Islet precursor cell (in vitro differentiated cells): ENCODE results near the gene CFAP65.

Source experiments
- DNase-seq: peaks from one replicate; pipeline ENCODE4 v3.0.0-alpha.2; 2018

CFAP65 gene

DNA sequence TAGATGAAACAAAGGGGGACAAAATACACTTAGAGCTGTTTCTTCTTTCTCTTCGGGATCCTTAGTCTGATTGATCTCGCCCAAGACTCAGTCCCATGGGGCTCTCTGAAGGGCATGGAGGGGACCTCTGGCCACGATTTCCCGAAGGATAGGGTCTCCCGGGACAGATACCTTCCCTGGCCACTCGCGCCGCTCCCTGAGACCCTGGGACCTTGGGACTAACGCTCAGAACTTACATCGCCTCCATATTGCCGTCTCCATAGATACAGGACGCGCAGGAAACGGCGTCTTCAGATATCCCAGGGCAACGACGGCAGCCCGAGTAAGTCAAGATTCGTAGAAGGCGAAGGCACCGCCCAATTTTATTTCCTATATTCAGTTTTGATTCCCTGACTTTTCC, at the start of gene CFAP65:
TSS of gene CFAP65 (minus strand) at position 265 of the 400 bp plus-strand sequence. CDS start 2,468 bp downstream, outside the sequence.
- DNase-seq = peak; percentile 70

- DNase-seq = no peak
Observed at GRCh38 chr2:219090436-219091299, 49.4 kb upstream of the CFAP65 start.

DNA sequence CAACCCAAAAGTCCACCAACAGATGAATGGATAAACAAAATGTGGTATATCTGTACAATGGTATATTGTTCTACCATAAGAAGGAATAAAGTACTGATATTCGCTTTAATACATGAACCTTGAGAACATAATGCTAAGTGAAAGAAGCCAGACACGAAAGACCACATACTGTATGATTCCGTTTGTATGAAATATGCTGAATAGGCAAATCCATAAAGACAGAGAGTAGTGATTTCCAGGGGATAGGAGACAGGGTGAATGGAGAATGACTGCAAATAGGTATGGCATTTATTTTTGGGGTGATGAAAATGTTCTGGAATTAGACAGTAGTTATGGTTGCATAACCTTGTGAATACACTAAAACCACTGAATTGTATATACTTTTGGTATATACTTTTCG, 48.0 kb upstream of the CFAP65 start:
- DNase-seq = no peak

DNA sequence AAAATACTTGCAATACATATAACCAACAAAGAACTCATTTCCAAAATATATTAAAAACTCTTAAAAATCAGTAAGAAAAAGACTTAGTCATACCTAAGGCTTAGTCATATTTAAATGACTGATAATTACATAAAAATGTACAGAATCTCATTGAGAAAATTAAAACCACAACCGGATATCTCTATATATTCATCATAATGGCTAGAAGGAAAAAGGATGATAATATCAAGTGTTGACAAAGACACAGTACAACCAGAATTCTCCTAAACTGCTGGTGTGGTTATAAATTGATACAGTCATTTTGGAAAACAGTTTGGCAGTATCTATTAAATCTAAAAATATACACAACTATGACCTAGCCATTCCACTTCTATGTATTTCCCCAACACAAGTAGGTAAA, 46.5 kb upstream of the CFAP65 start:
- DNase-seq = no peak

GRCh38 chr2:219087361-219087760, 46.0 kb upstream of the CFAP65 start:
- no peak for DNase-seq

DNA sequence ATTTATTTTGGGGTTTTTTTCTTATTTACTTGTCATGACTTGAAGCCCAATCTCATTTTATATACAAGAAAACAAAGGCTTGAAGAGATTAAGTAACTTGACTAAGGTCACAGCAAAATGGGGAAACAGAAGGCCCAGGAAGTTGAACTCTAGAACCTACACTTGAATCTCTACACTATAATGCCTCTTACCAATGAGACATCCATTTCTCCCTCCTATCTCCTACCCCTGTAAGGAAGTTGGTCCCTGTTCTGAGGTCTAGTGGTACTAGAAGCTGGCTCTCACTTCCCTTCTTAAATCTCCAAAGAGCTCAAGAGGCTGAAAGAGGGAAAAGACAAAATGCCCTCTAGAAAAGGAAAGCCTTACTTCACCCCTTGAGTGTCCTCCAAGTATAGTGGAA, 44.9 kb upstream of the CFAP65 start:
- DNase-seq = no peak

DNA sequence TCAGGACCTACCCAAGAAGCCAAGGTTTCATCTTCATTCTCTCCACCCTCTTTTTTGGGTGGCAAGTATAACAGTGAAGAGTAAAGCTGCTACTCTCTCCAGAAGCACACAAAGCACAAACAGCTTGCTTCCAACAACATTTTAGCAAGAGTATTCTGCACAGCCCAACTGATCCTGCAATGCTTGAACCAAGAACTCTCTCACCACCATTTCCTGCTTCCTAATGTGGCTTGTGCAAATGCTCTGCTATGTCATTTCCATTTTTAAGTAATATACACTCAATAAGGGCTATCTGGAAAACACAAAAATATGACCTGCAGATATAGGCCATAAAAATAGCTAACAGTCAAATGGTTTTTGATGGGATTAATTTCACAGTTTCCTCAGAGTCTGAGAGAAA, 43.5 kb upstream of the CFAP65 start:
- no peak for DNase-seq

DNA sequence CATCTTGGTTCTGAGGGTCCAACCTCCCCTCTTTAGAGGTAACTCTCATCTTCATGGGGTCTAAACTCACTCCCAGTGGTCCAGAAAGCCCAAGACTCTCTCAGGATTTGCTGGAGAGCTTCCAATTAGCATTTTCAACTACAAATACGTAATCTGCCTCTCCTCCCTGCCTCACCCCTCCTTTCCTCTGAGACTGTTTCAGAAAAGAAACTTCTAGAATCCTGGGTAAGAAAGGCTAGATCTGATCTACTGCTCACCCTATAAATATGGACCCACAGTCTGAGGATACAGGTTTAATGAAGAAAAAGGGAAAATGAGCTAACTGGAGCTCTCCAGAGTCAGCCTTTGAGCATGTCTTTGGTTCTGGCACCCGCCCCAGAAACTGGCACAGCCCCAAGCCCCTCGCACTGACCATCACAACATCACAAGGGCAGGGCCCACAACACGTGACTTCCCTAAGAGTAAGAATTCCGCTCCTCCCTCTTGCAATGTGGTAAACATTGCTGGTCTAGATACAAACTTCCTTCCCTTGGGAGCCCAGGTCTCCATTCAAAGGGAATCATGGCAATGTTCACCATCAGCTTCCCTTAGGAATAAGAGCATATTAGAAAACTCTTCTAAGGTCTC, 41.1 kb upstream of the CFAP65 start:
- no peak for DNase-seq

DNA sequence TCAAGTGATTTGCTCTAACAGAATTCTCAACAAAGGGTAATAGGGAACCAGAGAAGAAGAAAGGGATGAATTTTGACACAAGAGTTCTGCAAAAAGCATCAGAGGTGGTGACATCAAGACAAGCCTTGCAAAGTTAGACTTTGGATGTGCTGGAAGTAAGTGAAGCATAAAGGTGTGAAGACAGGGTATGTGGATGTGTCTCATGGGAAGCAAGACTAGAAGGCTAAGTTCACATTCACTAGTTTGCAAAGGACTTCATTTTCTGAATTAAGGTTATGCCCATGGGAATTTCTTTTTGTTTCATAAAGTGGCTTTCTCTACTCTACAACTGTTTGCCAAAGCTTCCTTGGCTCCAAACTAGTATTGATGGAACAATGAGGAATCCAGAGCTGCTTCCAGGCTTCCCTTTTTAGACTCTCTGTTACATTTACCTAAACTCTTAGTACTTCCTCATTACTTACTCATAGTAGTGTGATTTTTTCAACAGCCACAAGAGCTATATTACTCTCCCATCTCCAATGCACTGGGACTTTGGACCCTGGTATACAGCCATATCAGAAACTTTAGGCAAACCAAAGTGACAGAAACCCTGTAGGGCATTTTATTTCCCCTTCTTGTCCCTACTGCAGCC, 40.5 kb upstream of the CFAP65 start:
- DNase-seq = no peak

GRCh38 chr2:219081096-219081495, 39.8 kb upstream of the CFAP65 start:
- DNase-seq = no peak

DNA sequence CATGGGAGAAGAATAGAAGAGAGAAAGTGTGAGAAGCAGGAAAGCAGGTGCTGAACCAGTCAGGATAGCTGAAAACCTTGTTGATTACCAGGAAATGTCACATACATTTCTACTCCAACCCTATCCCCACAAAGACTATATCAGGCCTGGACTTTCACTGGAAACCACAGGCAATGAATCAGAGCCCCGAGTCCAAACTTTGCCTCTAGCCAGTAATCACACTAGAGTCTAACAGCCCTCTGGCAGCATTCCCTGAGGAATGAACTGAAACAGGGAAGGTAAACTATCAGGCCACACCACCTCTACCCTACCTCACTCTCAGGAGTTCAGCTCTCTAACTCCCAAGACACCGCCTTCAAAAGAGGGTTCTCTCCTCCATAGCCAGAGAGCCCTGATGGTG, 38.1 kb upstream of the CFAP65 start:
- DNase-seq = no peak

DNA sequence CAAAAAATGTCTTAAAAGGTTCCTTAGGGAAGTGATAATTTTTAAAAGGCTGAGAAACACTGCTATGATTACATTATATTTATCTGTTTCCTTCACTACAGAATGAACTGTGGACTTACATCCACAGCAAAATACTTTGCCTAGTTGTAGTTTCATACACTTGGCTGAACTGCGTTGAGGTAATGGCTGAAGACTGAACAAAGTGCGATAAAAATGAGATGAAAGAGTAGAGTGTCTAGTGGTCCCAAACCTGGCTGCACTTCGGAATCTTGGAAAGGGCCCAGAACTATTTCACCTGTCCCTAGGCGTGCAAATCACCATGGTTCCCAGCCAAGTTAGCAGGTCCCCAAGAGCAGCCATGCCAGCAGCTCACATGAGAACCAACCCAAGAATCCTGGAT, 37.6 kb upstream of the CFAP65 start:
- no peak for DNase-seq

- DNase-seq = no peak
Observed at GRCh38 chr2:219078126-219078525, 36.8 kb upstream of the CFAP65 start.

DNA sequence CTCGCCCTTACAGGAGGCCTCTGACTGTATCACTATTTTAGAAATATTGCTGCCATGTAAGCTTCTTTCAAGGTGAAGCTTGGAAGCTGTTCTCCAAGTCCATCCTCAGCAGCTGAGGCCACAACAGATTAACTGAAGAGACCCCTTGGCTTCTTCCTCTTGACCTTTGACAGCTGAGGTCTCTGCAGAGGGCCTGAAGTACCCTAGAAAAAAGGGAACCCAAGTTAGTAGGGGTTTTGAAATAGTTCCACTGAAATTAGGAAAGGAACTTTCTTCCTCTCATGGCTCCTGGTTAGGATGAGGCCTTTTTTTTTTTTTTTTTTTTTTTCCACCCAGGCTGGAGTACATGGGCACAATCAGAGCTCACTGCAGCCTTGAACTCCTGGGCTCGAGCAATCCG, 34.9 kb upstream of the CFAP65 start:
- no peak for DNase-seq

DNA sequence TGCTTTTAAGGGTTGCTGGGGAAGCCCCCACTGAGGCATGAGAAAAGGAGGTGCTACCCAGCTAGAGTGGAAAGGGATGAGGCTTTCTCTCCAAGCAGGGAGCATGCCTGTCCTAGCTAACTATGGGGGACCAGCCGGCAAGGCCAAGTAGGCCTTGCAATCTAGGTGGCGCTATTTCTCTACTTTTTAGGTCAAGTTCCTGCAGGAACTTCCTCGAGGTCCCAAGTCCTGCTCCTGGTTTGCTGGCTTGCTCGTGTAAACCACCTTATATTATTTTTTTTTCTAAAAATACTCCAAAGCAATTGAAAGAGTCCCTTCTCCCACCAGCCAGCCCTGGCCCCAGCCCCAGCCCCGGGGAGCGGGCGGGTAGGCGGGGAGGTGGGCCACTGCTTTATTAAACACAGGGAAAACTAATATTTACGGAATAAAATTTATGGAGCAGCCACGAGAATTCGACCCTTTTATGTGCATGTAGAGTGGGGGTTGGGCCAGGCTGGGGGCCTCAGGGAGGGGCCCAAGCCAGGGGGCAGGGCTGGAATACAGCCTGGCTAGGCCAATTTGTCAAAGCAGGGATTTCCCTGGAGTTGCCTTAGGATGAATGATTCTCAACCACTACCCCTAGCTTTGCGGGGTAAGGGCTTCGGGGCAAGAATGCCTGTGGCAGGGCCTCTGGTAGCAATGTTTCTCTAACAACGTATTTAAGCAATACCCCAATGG, 32.3 kb upstream of the CFAP65 start:
- DNase-seq = peak; percentile 78

GRCh38 chr2:219072741-219073250, 31.5 kb upstream of the CFAP65 start:
- DNase-seq = peak; percentile 11

DNA sequence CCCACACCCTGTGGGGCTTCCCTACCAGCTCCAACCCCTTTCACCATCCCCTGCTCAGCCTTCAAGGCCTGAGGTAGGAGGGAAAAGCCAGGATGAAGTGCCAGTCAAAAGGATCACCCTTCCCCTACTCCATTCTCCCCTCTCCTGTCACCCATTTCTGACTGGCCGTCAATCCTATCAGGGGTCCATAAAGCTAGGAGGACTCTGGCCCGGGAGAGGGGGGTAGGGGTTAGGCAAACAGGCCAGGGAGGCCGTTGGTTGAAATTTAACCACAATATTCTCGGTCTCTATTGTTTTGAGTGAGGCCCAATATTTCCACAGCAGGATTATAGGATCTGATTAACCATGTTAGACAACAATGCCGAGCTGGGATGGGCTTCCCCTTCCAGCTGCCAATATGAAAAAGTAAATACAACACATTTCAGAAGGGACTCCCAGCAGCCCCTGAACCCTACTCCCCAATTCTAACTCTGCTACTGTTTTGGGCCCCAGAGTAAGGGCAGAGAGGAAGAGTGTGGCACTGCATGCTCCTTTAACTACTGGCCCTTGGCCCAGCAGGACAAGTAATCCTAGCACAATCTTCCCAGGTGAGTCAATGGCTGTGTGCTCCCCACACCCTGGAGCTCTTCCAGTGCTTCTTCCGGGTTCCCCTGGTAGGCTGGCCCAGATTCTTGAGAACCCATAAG, 30.0 kb upstream of the CFAP65 start:
- peak; percentile 23 for DNase-seq

GRCh38 chr2:219065484-219065883, 24.2 kb upstream of the CFAP65 start:
- no peak for DNase-seq

GRCh38 chr2:219062081-219062480, 20.8 kb upstream of the CFAP65 start:
- no peak for DNase-seq

DNA sequence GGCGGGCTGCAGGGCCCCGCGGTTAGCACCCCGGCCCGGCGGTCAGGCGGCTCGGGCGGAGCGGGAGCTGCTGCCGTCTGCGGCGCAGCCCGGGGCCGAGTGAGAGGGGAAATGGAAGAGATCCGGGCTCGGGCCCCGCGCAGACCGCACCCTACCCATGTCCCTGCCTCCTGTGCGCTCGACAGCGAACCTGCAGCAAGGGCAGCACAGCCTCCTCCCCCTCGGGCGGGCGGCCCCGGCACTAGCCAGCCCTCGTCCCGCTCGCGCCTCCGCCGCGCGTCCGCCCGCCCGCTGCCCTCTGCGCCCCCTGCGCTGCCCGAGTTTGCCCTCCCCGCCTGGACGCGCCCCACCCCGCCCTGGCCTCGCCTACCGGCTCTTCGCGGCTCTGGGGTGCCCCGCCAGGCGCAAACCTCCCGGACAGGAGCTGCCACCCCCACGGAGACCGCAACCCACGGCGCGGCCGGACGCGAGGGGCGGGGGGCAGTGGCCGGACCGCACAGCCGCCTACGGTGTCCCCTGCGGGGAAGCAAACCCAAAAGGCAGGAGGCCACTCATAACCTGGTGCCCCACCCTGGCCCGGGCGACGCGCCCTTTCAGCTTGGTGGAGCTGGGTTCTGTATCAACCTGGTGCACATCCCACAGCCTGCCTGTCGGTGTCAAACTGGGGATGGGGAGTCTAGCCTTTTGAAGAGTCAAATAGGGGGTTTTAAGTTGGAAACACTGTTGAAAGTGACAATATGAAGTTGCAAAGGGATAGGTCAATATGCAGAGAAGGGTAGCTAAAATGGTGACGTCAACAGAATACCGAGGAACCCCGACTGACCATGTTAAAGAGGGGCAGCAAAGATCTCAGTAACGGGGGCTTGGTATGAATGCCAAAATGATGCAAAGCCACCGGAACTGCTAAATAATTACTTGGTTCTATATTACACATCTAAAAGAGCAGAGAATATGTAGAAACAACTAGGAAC, 19.8 kb upstream of the CFAP65 start, which contains the start of gene IHH:
TSS of gene IHH (minus strand) at position 101 of the 971 bp plus-strand sequence. CDS start 454 bp downstream, outside the sequence.
- DNase-seq = peak; percentile 62
